SK-N-SH treated with all-trans-retinoic acid at 6 μM for 48 hours (cell line): ENCODE results near the gene CRY1.

Experiments
- ATAC-seq: fragments of 200-7000 bp; cut with Tn5 transposase; 3 replicates; pipeline ENCODE4 v1.9.1; 2020; ENCODE audit warnings: mild to moderate bottlenecking, moderate library complexity
- ARNTL ChIP-seq: fragments of 450-650 bp; formaldehyde crosslinking; IDR thresholded peaks from 2 replicates; pipeline ENCODE4 v1.5.0; 2020; ENCODE audit warnings: low read depth, mild to moderate bottlenecking, moderate library complexity, borderline replicate concordance
- BACH2 ChIP-seq: fragments of 250-450 bp; sonication (Bioruptor Pico); IDR thresholded peaks from 2 replicates; pipeline ENCODE4 v1.9.0; 2021; ENCODE audit warnings: mild to moderate bottlenecking, borderline replicate concordance
- ESRRG ChIP-seq: fragments of 250-450 bp; sonication (Bioruptor Pico); IDR thresholded peaks from 2 replicates; pipeline ENCODE4 v1.6.1; 2021; ENCODE audit warnings: mild to moderate bottlenecking
- GLIS3 ChIP-seq: fragments of 250-450 bp; sonication (Bioruptor Pico); IDR thresholded peaks from 2 replicates; pipeline ENCODE4 v1.5.0; 2020; ENCODE audit warnings: mild to moderate bottlenecking, moderate library complexity
- ISL1 ChIP-seq: fragments of 250-450 bp; sonication (Bioruptor Pico); IDR thresholded peaks from 2 replicates; pipeline ENCODE4 v2.1.2; 2022; ENCODE audit warnings: mild to moderate bottlenecking, moderate library complexity
- OSR1 ChIP-seq: fragments of 250-450 bp; sonication (Bioruptor Pico); IDR thresholded peaks from 2 replicates; pipeline ENCODE4 v1.8.0; 2022; ENCODE audit warnings: moderate library complexity, mild to moderate bottlenecking, inconsistent platforms
- PPARA ChIP-seq: fragments of 250-450 bp; sonication (Bioruptor Pico); IDR thresholded peaks from 2 replicates; pipeline ENCODE4 v1.5.0; 2020; ENCODE audit warnings: mild to moderate bottlenecking, borderline replicate concordance
- RARB ChIP-seq: fragments of 250-450 bp; sonication (Bioruptor Pico); IDR thresholded peaks from 2 replicates; pipeline ENCODE4 v1.8.0; 2021; ENCODE audit warnings: mild to moderate bottlenecking, moderate library complexity
- SNAI2 ChIP-seq: fragments of 250-450 bp; sonication (Bioruptor Pico); IDR thresholded peaks from 2 replicates; pipeline ENCODE4 v1.5.0; 2020; ENCODE audit warnings: mild to moderate bottlenecking, moderate library complexity
- TCF4 ChIP-seq: fragments of 250-450 bp; sonication (Bioruptor Pico); IDR thresholded peaks from 2 replicates; pipeline ENCODE4 v1.8.0; 2021; ENCODE audit warnings: mild to moderate bottlenecking, moderate library complexity, borderline replicate concordance
- TOX ChIP-seq: fragments of 250-450 bp; sonication (Bioruptor Pico); IDR thresholded peaks from 2 replicates; pipeline ENCODE4 v1.8.0; 2021; ENCODE audit warnings: mild to moderate bottlenecking, moderate library complexity, borderline replicate concordance
- ZC3H10 ChIP-seq: fragments of 250-450 bp; sonication (Bioruptor Pico); IDR thresholded peaks from 2 replicates; pipeline ENCODE4 v1.5.1; 2021; ENCODE audit warnings: mild to moderate bottlenecking, moderate library complexity
- ZFP3 ChIP-seq: fragments of 250-450 bp; sonication (Bioruptor Pico); IDR thresholded peaks from 2 replicates; pipeline ENCODE4 v1.5.0; 2020; ENCODE audit warnings: mild to moderate bottlenecking, moderate library complexity
- ZFP30 ChIP-seq: fragments of 450-650 bp; formaldehyde crosslinking; IDR thresholded peaks from 2 replicates; pipeline ENCODE4 v1.5.0; 2022; ENCODE audit warnings: mild to moderate bottlenecking, moderate library complexity
- ZNF565 ChIP-seq: fragments of 450-650 bp; formaldehyde crosslinking; conservative IDR thresholded peaks from 2 replicates; pipeline ENCODE4 v1.5.0; 2020; ENCODE audit warnings: low read depth, mild to moderate bottlenecking, moderate library complexity
- ZNF70 ChIP-seq: fragments of 450-650 bp; formaldehyde crosslinking; IDR thresholded peaks from 2 replicates; pipeline ENCODE4 v1.5.0; 2020; ENCODE audit warnings: mild to moderate bottlenecking, moderate library complexity
- ZNF8 ChIP-seq: fragments of 450-650 bp; formaldehyde crosslinking; IDR thresholded peaks from 2 replicates; pipeline ENCODE4 v1.5.0; 2020; ENCODE audit warnings: mild to moderate bottlenecking, moderate library complexity
- TF ChIP-seq, protein P1 (sequence below): fragments of 250-450 bp; sonication (Bioruptor Pico); IDR thresholded peaks from 2 replicates; pipeline ENCODE4 v1.5.1; 2021; ENCODE audit warnings: mild to moderate bottlenecking, moderate library complexity
- TF ChIP-seq, protein P2 (sequence below): fragments of 250-450 bp; sonication (Bioruptor Pico); IDR thresholded peaks from 2 replicates; pipeline ENCODE4 v1.5.1; 2020; ENCODE audit warnings: low read depth, mild to moderate bottlenecking, moderate library complexity
- TF ChIP-seq, protein P3 (sequence below): fragments of 250-450 bp; sonication (Bioruptor Pico); IDR thresholded peaks from 2 replicates; pipeline ENCODE4 v1.8.0; 2021; ENCODE audit warnings: low read depth, mild to moderate bottlenecking, moderate library complexity, borderline replicate concordance
- TF ChIP-seq, protein P4 (sequence below): fragments of 250-450 bp; sonication (Bioruptor Pico); IDR thresholded peaks from 2 replicates; pipeline ENCODE4 v1.5.0; 2020; ENCODE audit warnings: mild to moderate bottlenecking, moderate library complexity

Gene CRY1

DNA sequence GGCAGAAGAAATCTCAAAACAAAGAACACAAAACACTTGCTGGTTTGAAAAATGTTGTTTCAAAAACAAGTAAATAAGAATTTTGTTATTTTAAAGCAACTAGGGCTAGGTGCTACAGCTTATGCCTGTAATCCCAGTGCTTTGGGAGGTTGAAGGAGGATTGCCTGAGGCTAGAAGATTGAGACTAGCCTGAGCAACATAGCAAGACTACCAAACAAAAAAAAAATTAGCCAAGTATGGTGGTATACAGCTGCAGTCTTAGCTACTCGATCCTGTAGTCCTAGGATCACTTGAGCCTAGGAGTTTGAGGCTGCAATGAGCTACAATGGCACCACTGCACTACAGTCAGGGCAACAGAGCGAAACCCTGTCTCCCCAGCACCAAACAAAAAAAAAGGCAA, 73.8 kb downstream of the CRY1 start:
- ATAC-seq: no peak
- no peak for TF ChIP-seq ISL1 (CRISPR knock-in tag)
- no peak for TF ChIP-seq ZNF8 (CRISPR knock-in tag)
- TF ChIP-seq, protein P1, sequence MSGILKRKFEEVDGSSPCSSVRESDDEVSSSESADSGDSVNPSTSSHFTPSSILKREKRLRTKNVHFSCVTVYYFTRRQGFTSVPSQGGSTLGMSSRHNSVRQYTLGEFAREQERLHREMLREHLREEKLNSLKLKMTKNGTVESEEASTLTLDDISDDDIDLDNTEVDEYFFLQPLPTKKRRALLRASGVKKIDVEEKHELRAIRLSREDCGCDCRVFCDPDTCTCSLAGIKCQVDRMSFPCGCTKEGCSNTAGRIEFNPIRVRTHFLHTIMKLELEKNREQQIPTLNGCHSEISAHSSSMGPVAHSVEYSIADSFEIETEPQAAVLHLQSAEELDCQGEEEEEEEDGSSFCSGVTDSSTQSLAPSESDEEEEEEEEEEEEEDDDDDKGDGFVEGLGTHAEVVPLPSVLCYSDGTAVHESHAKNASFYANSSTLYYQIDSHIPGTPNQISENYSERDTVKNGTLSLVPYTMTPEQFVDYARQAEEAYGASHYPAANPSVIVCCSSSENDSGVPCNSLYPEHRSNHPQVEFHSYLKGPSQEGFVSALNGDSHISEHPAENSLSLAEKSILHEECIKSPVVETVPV: no peak
- TF ChIP-seq, all 23 proteins: peak for 0

DNA sequence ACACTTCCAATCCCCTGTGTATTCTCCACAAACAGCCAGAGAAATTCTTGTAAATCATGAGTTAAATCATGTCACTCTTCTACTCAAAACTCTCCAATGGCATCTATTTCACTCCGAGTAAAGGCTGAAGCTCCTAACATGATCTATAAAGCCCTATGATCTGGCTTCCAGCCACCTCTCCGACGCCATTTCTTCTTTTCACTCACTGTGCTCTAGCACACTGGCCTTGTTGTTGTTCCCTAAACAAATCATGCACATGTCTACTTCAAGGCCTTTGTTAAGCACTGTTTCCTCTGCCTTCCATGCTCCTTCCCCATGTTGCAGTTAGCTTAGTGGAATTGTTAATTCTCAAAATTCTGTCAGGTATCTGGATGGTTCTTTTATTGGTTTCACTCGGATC, 76.3 kb downstream of the CRY1 start:
- ATAC-seq: no peak
- no peak for TF ChIP-seq BACH2
- TF ChIP-seq ARNTL (CRISPR knock-in tag): no peak
- TF ChIP-seq ESRRG (CRISPR knock-in tag): no peak
- no peak for TF ChIP-seq ZFP30 (CRISPR knock-in tag)
- TF ChIP-seq, protein P2, sequence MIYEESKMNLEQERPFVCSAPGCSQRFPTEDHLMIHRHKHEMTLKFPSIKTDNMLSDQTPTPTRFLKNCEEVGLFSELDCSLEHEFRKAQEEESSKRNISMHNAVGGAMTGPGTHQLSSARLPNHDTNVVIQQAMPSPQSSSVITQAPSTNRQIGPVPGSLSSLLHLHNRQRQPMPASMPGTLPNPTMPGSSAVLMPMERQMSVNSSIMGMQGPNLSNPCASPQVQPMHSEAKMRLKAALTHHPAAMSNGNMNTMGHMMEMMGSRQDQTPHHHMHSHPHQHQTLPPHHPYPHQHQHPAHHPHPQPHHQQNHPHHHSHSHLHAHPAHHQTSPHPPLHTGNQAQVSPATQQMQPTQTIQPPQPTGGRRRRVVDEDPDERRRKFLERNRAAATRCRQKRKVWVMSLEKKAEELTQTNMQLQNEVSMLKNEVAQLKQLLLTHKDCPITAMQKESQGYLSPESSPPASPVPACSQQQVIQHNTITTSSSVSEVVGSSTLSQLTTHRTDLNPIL: no peak
- TF ChIP-seq, protein P3, sequence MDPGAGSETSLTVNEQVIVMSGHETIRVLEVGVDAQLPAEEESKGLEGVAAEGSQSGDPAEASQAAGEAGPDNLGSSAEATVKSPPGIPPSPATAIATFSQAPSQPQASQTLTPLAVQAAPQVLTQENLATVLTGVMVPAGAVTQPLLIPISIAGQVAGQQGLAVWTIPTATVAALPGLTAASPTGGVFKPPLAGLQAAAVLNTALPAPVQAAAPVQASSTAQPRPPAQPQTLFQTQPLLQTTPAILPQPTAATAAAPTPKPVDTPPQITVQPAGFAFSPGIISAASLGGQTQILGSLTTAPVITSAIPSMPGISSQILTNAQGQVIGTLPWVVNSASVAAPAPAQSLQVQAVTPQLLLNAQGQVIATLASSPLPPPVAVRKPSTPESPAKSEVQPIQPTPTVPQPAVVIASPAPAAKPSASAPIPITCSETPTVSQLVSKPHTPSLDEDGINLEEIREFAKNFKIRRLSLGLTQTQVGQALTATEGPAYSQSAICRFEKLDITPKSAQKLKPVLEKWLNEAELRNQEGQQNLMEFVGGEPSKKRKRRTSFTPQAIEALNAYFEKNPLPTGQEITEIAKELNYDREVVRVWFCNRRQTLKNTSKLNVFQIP (CRISPR knock-in tag): no peak
- no peak for TF ChIP-seq GLIS3 (CRISPR knock-in tag)
- TF ChIP-seq, protein P1: no peak
- no peak for TF ChIP-seq ZNF8 (CRISPR knock-in tag)
- TF ChIP-seq ZC3H10 (CRISPR knock-in tag): no peak
- no peak for TF ChIP-seq RARB (CRISPR knock-in tag)
- TF ChIP-seq PPARA: no peak
- no peak for TF ChIP-seq TOX
- no peak for TF ChIP-seq ZNF565 (CRISPR knock-in tag)

DNA sequence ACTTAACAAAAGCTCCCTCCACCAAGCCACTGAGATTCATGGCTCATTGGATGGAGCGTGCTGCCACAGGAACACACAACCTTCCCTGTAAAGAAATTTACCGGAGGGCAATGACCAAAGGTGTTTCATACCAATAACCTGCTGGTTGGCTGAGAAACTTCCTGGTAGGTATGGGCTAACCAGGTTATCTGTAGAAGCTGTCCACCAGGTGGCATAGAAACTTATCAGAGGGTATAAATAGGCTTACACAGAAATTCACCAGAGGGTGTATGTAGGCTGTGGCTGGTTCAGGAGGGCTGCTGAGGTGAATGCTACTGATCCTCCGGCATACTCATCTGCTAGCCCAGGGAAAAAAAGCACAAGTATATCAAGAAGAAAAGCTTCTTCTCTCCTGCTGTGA, 79.3 kb downstream of the CRY1 start:
- no peak for TF ChIP-seq GLIS3 (CRISPR knock-in tag)
- TF ChIP-seq OSR1 (CRISPR knock-in tag): no peak
- TF ChIP-seq TCF4: no peak
- TF ChIP-seq ZC3H10 (CRISPR knock-in tag): no peak
- TF ChIP-seq, protein P4, sequence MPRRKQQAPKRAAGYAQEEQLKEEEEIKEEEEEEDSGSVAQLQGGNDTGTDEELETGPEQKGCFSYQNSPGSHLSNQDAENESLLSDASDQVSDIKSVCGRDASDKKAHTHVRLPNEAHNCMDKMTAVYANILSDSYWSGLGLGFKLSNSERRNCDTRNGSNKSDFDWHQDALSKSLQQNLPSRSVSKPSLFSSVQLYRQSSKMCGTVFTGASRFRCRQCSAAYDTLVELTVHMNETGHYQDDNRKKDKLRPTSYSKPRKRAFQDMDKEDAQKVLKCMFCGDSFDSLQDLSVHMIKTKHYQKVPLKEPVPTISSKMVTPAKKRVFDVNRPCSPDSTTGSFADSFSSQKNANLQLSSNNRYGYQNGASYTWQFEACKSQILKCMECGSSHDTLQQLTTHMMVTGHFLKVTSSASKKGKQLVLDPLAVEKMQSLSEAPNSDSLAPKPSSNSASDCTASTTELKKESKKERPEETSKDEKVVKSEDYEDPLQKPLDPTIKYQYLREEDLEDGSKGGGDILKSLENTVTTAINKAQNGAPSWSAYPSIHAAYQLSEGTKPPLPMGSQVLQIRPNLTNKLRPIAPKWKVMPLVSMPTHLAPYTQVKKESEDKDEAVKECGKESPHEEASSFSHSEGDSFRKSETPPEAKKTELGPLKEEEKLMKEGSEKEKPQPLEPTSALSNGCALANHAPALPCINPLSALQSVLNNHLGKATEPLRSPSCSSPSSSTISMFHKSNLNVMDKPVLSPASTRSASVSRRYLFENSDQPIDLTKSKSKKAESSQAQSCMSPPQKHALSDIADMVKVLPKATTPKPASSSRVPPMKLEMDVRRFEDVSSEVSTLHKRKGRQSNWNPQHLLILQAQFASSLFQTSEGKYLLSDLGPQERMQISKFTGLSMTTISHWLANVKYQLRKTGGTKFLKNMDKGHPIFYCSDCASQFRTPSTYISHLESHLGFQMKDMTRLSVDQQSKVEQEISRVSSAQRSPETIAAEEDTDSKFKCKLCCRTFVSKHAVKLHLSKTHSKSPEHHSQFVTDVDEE (CRISPR knock-in tag): no peak
- TF ChIP-seq ZNF70 (CRISPR knock-in tag): no peak
- no peak for TF ChIP-seq SNAI2 (CRISPR knock-in tag)
- ATAC-seq: no peak

DNA sequence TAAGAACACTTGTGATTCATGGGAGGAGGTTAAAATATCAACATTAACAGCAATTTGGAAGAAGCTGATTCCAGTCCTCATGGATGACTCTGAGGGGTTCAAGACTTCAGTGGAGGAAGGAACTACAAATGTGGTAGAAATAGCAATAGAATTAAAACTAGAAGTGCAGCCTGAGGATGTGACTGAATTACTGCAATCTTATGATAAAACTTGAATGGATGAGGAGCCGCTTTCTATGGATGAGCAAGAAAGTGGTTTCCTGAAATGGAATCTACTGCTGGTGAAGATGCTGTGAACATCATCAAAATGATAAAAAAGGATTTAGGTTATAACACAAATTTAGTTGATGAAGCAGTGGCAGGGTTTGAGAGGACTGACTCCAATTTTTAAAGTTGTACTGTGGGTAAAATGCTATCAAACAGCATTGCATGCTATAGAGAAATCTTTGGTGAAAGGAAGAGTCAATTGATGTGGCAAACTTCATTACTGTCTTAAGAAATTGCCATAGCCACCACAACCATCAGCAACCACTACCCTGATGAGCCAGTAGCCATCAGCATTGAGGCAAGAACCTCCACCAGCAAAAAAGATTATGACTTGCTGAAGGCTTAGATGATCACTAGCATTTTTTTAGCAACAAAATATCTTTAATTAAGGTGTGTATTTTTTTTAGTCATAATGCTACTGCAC, 80.5 kb downstream of the CRY1 start:
- no peak for ATAC-seq

More for the DNA sequence above, 80.5 kb downstream of the CRY1 start:
- TF ChIP-seq ZFP3 (CRISPR knock-in tag) (no peak), ISL1 (CRISPR knock-in tag) (no peak), OSR1 (CRISPR knock-in tag) (no peak), RARB (CRISPR knock-in tag) (no peak), ESRRG (CRISPR knock-in tag) (no peak), ZNF8 (CRISPR knock-in tag) (no peak), ARNTL (CRISPR knock-in tag) (no peak), TOX (no peak)
- TF ChIP-seq, protein P2: no peak
- TF ChIP-seq, protein P4 (CRISPR knock-in tag): no peak
- TF ChIP-seq, protein P3 (CRISPR knock-in tag): no peak
